ENCODE data around the gene OLFM4. TPM values are rescaled to one million over a fixed set of nuclear protein-coding genes. Genes with fewer than 3 reads are reported as not detected.
"Not testable (repeated sequence)": the region's sequence is repeated elsewhere in the genome, so short reads cannot be mapped to it uniquely, and the experiment has no call there.

OLFM4 gene
- total RNA-seq, 2 experiments from 2014 or later: not detected

GRCh38 chr13:53005626-53006025, 23.0 kb upstream of the OLFM4 start:
- Mint-ChIP-seq H3K9me3 (no peaks in the 10 kb centered on the region), H3K27ac (no peak overlapping the region), H3K27me3 (peaks cover 22% of the 10 kb centered on the region), H3K36me3 (no peaks in the 10 kb centered on the region), H3K4me3 (no peak overlapping the region), H3K4me1 (no peaks in the 10 kb centered on the region)
- DNase-seq: no peak

DNA sequence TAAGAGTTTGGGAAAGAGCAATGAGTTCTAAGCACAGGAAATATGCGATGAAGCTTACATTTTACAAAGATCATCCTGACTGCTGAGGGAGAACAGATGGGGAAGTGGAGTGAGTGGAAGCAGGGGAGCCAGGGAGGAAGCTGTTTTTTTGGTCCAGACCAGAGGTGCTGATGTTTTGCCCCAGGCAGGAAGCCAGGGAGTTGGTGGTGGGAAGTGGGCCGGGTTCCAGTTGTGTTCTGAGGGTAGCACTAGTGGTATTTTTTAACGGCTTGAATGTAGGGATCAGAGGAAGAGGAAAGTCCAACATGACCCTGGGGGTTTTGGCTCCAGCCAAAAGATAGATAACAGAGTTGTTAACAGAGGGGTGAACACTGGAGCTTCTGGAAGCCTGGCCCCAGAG, 20.7 kb upstream of the OLFM4 start:
- Mint-ChIP-seq H3K27ac (no peak overlapping the region), H3K4me3 (no peak overlapping the region), H3K9me3 (no peaks in the 10 kb centered on the region), H3K4me1 (no peaks in the 10 kb centered on the region), H3K36me3 (no peaks in the 10 kb centered on the region), H3K27me3 (peaks cover 22% of the 10 kb centered on the region)
- DNase-seq: no peak

DNA sequence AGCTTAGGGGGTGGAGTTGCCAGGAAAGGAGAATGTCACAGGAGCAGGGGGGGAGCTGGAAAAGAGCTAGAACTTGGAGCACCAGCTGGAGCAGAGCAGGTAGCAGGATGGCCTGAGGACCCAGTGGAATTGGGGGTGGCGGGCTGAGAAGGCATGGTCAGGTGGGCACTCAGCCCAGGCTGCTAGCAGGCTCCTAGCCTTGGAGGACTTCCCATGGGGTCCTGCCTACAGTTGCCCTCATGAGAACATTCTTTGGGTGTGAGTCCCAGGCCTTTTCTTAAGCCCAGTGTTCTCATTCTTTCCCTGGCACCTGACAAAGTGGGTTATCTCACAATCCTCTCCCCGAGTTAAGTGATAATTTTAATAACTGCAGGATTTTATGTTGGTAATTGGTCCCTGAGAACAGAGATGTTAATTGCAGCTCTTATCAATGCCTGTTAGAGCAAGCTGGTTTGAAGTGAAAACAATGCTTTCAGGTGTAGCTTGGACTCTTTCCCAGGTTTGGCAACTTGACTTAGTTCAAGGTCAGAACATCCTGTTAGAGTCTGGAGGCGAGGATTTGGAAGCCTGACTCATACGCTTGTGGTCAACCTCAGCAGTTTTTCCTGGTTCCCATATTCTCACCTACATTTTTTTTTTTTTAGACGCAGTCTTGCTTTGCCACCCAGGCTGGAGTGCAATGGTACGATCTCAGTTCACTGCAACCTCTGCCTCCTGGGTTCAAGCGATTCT, 18.1 kb upstream of the OLFM4 start:
- Mint-ChIP-seq H3K27ac (no peak overlapping the region), H3K4me1 (no peaks in the 10 kb centered on the region), H3K9me3 (no peaks in the 10 kb centered on the region), H3K27me3 (peaks cover 28% of the 10 kb centered on the region), H3K4me3 (no peak overlapping the region), H3K36me3 (no peaks in the 10 kb centered on the region)
- no peak for DNase-seq

DNA sequence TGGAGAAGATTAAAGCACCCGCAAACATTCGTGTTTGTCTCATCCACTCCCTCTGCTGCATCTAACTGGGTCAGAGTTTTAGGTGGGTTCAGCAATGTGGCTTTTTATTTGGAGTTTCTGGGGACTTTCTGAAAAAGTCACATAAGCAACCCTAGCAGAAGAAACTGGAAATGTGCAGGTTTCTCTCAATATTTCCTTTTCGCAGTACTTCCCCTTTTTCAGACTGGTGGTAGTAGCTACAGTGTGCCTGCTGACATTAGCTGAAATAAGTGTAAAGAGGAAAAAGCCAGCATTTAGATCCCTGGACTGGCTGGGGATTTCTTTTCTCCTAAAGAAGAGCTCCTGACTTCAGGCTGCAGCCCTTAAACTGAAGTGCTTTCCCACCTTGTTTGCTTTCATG, 15.9 kb upstream of the OLFM4 start:
- Mint-ChIP-seq H3K27ac (no peak overlapping the region), H3K27me3 (peaks cover 28% of the 10 kb centered on the region), H3K36me3 (no peaks in the 10 kb centered on the region), H3K4me1 (no peaks in the 10 kb centered on the region), H3K9me3 (no peaks in the 10 kb centered on the region), H3K4me3 (no peak overlapping the region)
- no peak for DNase-seq

- no peak for DNase-seq
- peaks cover 25% of the 10 kb centered on the region for H3K27me3 Mint-ChIP-seq
- H3K27ac Mint-ChIP-seq: no peak overlapping the region
- H3K4me1 Mint-ChIP-seq: no peaks in the 10 kb centered on the region
- H3K4me3 Mint-ChIP-seq: no peak overlapping the region
- H3K36me3 Mint-ChIP-seq: no peaks in the 10 kb centered on the region
- H3K9me3 Mint-ChIP-seq: no peaks in the 10 kb centered on the region
These were observed 15.5 kb upstream of the OLFM4 start for GRCh38 chr13:53013113-53013512.

- H3K27me3 Mint-ChIP-seq: peaks cover 21% of the 10 kb centered on the region
- not testable (repeated sequence) for H3K4me1 Mint-ChIP-seq, H3K27ac Mint-ChIP-seq
These were observed 14.6 kb upstream of the OLFM4 start for GRCh38 chr13:53014018-53014417.

GRCh38 chr13:53014495-53015443, 13.8 kb upstream of the OLFM4 start:
- Mint-ChIP-seq H3K4me3 (no peak overlapping the region), H3K9me3 (no peaks in the 10 kb centered on the region), H3K4me1 (no peaks in the 10 kb centered on the region), H3K36me3 (no peaks in the 10 kb centered on the region), H3K27me3 (peaks cover 21% of the 10 kb centered on the region), H3K27ac (no peak overlapping the region)
- no peak for DNase-seq

More at GRCh38 chr13:53014018-53014417, 14.6 kb upstream of the OLFM4 start:
- not testable (repeated sequence) for DNase-seq, H3K36me3 Mint-ChIP-seq, H3K9me3 Mint-ChIP-seq, H3K4me3 Mint-ChIP-seq

DNA sequence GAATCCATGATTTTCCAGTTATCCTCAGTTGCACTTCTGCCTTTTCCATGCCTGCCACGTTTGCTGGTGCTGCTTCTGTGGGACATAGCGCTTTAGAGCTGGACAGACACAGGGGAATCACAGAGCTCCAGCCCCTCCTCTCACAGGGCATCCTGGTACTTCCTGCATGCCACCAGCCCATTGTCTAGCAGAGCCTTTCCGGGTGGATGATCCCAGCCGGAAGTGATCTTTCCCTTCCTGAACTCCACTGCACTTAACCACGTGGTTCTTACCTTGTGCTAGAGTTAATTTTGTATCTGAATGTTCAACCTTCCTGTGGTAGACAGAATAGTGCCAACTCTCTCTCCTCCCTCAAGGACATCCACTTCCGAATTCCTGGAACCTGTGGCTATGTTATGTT, 12.6 kb upstream of the OLFM4 start:
- no peak for DNase-seq
- no peaks in the 10 kb centered on the region for H3K4me1 Mint-ChIP-seq
- no peaks in the 10 kb centered on the region for H3K9me3 Mint-ChIP-seq
- no peak overlapping the region for H3K4me3 Mint-ChIP-seq
- no peak overlapping the region for H3K27ac Mint-ChIP-seq
- no peaks in the 10 kb centered on the region for H3K36me3 Mint-ChIP-seq
- H3K27me3 Mint-ChIP-seq: peaks cover 21% of the 10 kb centered on the region

DNA sequence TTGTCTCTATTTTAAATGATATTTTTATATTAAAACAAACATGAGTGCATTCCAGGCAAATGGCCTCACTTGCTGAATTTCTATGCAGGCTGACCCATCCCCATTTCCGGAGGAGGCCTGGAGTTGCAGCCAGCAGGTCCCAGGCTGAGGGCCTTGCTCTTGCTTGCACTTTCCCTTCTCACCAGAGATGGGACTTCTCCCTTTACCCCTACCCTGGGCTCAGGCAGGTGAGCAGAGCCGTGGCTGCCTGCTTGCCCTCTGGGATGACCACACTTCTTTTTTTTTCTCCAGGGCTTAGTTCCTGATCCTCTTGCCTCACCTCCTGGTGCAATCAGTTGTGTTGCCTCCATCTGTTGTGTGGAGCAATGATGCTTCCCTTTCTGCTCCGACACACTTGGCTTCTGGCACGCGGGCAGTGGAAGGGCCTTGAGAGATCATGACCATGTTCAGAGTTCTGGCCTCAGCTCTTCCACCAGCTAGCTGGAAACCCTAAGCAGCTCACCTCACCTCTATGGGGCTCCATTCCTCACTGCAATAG, 11.1 kb upstream of the OLFM4 start:
- no peak for DNase-seq
- Mint-ChIP-seq H3K27ac (no peak overlapping the region), H3K4me3 (no peak overlapping the region), H3K27me3 (peaks cover 11% of the 10 kb centered on the region), H3K36me3 (no peaks in the 10 kb centered on the region), H3K4me1 (no peaks in the 10 kb centered on the region), H3K9me3 (no peaks in the 10 kb centered on the region)

GRCh38 chr13:53018690-53019647, 9.6 kb upstream of the OLFM4 start:
- Mint-ChIP-seq H3K36me3 (no peaks in the 10 kb centered on the region), H3K4me3 (no peak overlapping the region), H3K27me3 (peaks cover 4% of the 10 kb centered on the region), H3K9me3 (no peaks in the 10 kb centered on the region), H3K27ac (no peak overlapping the region), H3K4me1 (no peaks in the 10 kb centered on the region)
- DNase-seq: no peak

DNA sequence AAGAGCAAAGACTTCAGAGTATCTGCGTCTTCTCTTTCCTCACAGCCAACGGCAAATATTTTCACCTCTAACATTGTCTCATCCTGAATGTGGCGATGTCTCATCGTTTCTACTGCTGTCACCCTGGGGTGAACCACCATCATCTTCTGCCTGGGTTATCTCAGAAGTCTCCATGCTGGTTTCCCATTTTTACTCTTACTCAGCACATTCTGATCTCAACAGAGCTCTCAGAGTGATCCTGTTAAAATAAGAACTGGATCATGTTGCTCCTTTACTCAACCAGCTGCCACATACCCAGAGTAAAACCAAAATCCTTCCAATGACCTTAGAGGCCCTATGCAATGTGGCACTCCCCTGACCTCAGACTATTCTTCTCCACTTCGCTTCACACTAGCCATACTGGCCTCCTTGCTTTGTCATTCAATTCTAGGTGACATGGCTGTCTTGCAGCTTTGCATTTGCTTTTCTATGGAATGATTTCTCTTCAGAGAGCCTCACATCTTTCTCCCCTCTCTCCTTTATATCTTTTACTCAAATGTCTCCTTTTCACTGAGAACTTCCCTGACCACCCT, 7.8 kb upstream of the OLFM4 start:
- Mint-ChIP-seq H3K4me3 (no peak overlapping the region), H3K9me3 (no peaks in the 10 kb centered on the region), H3K4me1 (no peaks in the 10 kb centered on the region), H3K27ac (no peak overlapping the region), H3K36me3 (no peaks in the 10 kb centered on the region), H3K27me3 (peaks cover 4% of the 10 kb centered on the region)
- DNase-seq: no peak

GRCh38 chr13:53023246-53023645, 5.4 kb upstream of the OLFM4 start:
- H3K9me3 Mint-ChIP-seq: no peaks in the 10 kb centered on the region
- no peaks in the 10 kb centered on the region for H3K36me3 Mint-ChIP-seq
- no peak overlapping the region for H3K4me3 Mint-ChIP-seq
- H3K4me1 Mint-ChIP-seq: no peaks in the 10 kb centered on the region
- H3K27me3 Mint-ChIP-seq: no peaks in the 10 kb centered on the region
- DNase-seq: no peak
- no peak overlapping the region for H3K27ac Mint-ChIP-seq

DNA sequence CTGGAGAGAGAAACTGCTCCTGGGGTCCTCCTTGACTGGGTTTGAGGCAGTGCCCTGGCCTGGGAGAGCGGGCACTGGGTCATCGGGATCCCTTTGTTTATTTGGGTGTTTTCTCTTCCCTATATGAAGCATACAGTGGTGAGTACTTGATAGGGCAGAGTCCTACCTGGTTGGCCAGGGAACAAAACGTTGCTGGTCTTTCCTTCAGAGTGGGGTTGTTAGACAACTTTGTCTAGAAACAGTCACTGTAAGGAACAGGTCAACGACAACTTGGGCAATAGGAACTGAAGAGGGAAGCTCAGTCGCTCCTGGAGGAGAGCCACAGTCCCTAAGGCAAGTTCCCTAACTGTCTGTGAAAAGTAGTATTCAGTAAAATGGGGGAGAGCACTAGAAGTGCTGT, 550 bp upstream of the OLFM4 start:
- no peak for DNase-seq
- Mint-ChIP-seq H3K27me3 (no peaks in the 10 kb centered on the region), H3K36me3 (no peaks in the 10 kb centered on the region), H3K9me3 (no peaks in the 10 kb centered on the region), H3K4me3 (no peak overlapping the region), H3K27ac (no peak overlapping the region), H3K4me1 (no peaks in the 10 kb centered on the region)

DNA sequence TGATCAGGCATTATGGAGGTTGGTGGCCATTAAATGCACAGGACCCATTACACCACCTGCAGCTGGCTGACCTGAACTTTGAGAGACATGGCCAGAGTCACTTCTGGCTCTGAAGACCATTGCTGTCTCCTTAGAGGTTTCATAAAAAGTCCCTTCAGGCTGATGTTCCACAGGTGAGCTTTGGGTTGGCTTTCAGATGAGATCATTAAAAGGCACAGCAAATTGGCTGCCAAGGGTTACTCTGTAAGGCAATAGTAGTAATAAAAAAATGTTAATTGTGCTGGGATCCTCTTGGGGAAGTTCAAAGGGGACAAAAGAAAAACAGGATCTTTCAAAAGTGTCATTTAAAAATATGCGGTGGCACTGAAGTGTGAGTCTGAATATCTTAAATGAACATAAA, 4.2 kb downstream of the OLFM4 start:
- peaks cover 6% of the 10 kb centered on the region for H3K27me3 Mint-ChIP-seq
- H3K27ac Mint-ChIP-seq: no peak overlapping the region

More for the DNA sequence above, 4.2 kb downstream of the OLFM4 start:
- Mint-ChIP-seq H3K4me3 (no peak overlapping the region), H3K4me1 (no peaks in the 10 kb centered on the region), H3K9me3 (no peaks in the 10 kb centered on the region), H3K36me3 (no peaks in the 10 kb centered on the region)
- no peak for DNase-seq

Data from activated naive CD8-positive, alpha-beta T cell treated with anti-CD3 and anti-CD28 coated beads for 36 hours (primary cell).